OCI-LY7 (cell line): ENCODE measurements around the gene CYP39A1.

ENCODE experiments used
- EZH2phosphoT487 ChIP-seq: fragments of 200-600 bp; sonication (generic); IDR thresholded peaks from 2 replicates; pipeline ENCODE4 v1.6.1; 2018; ENCODE audit warnings: low read depth, borderline replicate concordance, mild to moderate bottlenecking, mixed run types, antibody characterized with exemption, low read length, moderate library complexity, mixed read lengths
- TF ChIP-seq, protein P1 (sequence below): fragments of 200-600 bp; sonication (generic); conservative IDR thresholded peaks from 2 replicates; pipeline ENCODE4 v1.5.1; 2014; ENCODE audit warnings: mild to moderate bottlenecking, antibody characterized with exemption, low read length, moderate library complexity, mixed read lengths

- TF ChIP-seq, protein P1, sequence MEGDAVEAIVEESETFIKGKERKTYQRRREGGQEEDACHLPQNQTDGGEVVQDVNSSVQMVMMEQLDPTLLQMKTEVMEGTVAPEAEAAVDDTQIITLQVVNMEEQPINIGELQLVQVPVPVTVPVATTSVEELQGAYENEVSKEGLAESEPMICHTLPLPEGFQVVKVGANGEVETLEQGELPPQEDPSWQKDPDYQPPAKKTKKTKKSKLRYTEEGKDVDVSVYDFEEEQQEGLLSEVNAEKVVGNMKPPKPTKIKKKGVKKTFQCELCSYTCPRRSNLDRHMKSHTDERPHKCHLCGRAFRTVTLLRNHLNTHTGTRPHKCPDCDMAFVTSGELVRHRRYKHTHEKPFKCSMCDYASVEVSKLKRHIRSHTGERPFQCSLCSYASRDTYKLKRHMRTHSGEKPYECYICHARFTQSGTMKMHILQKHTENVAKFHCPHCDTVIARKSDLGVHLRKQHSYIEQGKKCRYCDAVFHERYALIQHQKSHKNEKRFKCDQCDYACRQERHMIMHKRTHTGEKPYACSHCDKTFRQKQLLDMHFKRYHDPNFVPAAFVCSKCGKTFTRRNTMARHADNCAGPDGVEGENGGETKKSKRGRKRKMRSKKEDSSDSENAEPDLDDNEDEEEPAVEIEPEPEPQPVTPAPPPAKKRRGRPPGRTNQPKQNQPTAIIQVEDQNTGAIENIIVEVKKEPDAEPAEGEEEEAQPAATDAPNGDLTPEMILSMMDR = no peak
- no peak for TF ChIP-seq EZH2phosphoT487
Measured at GRCh38 chr6:46556053-46556452, 96.6 kb downstream of the CYP39A1 start.
